Smooth muscle cell of trachea (primary cell): ENCODE measurements around the gene RPS6KA4. TPM values are rescaled to one million over a fixed set of nuclear protein-coding genes. Genes with fewer than 3 reads are reported as not detected.

Source experiments
- total RNA-seq: library from RNA; depleted of rRNA; stranded (reverse); fragments of >200 nt; gene quantifications from 2 replicates; pipeline ENCODE4 v1.2.1, GENCODE V29; 2014

RPS6KA4 gene
- total RNA-seq: 45.8 and 49.0 TPM in 2 replicates

GRCh38 chr11:64358907-64359711 lies at the start of gene RPS6KA4:
Gene RPS6KA4 (plus strand): TSS chr11:64359162. CDS start chr11:64359236, 74 bp downstream.

GRCh38 chr11:64317325-64317960 lies 41.5 kb upstream of the RPS6KA4 start, which contains the start of gene TRMT112:
Gene TRMT112 (minus strand): TSS chr11:64317559. CDS start chr11:64317526, 33 bp downstream.

GRCh38 chr11:64317961-64318765 lies 40.8 kb upstream of the RPS6KA4 start, which contains the start of gene PRDX5:
Gene PRDX5 (plus strand): TSS chr11:64318121. CDS start chr11:64318216, 95 bp downstream.

GRCh38 chr11:64339754-64340408 lies 19.1 kb upstream of the RPS6KA4 start, which contains the start of gene CCDC88B:
Gene CCDC88B (plus strand): TSS chr11:64340204. CDS start chr11:64340267, 63 bp downstream.

Other genes starting within 250 kb of the RPS6KA4 start
- 22.4 and 23.3 TPM in 2 replicates for gene MACROD1, start 193.0 kb upstream of the RPS6KA4 start, total RNA-seq
- gene STIP1, start 173.0 kb upstream of the RPS6KA4 start, total RNA-seq: 119 and 132 TPM in 2 replicates
- 1.8 and 6.0 TPM in 2 replicates for gene FERMT3, start 152.4 kb upstream of the RPS6KA4 start, total RNA-seq
- gene TRPT1, start 133.0 kb upstream of the RPS6KA4 start, total RNA-seq: 28.5 and 50.6 TPM in 2 replicates
- 62.4 and 66.0 TPM in 2 replicates for gene NUDT22, start 132.9 kb upstream of the RPS6KA4 start, total RNA-seq
- gene DNAJC4, start 128.6 kb upstream of the RPS6KA4 start, total RNA-seq: 8.0 and 18.2 TPM in 2 replicates
- gene VEGFB, start 124.6 kb upstream of the RPS6KA4 start, total RNA-seq: 38.7 and 41.5 TPM in 2 replicates
- gene FKBP2, start 118.1 kb upstream of the RPS6KA4 start, total RNA-seq: 45.7 and 91.8 TPM in 2 replicates
- 164 and 283 TPM in 2 replicates for gene PPP1R14B, start 112.2 kb upstream of the RPS6KA4 start, total RNA-seq
- gene PLCB3, start 107.6 kb upstream of the RPS6KA4 start, total RNA-seq: 46.4 and 54.9 TPM in 2 replicates
- 80.6 and 85.5 TPM in 2 replicates for gene BAD, start 74.5 kb upstream of the RPS6KA4 start, total RNA-seq
- gene GPR137, start 73.3 kb upstream of the RPS6KA4 start, total RNA-seq: 11.8 and 21.2 TPM in 2 replicates
- 0.17 TPM in 1 of 2 replicates, not detected in the other for gene KCNK4, start 67.9 kb upstream of the RPS6KA4 start, total RNA-seq
- gene CATSPERZ, start 58.8 kb upstream of the RPS6KA4 start, total RNA-seq: 0.44 and 0.66 TPM in 2 replicates
- 34.6 and 44.3 TPM in 2 replicates for gene ESRRA, start 53.6 kb upstream of the RPS6KA4 start, total RNA-seq
- 177 and 342 TPM in 2 replicates for gene TRMT112, start 41.6 kb upstream of the RPS6KA4 start, total RNA-seq
- 202 and 213 TPM in 2 replicates for gene PRDX5, start 41.0 kb upstream of the RPS6KA4 start, total RNA-seq
- gene CCDC88B, start 19.0 kb upstream of the RPS6KA4 start, total RNA-seq: 1.0 and 1.2 TPM in 2 replicates
- gene SLC22A11, start 196.8 kb downstream of the RPS6KA4 start, total RNA-seq: not detected in 2 replicates
- not detected in 2 replicates for gene SLC22A12, start 232.1 kb downstream of the RPS6KA4 start, total RNA-seq